ENCODE measurements around the gene SNCAIP. TPM values are rescaled to one million over a fixed set of nuclear protein-coding genes. Genes with fewer than 3 reads are reported as not detected.

Gene SNCAIP
- 11.3 TPM for total RNA-seq

DNA sequence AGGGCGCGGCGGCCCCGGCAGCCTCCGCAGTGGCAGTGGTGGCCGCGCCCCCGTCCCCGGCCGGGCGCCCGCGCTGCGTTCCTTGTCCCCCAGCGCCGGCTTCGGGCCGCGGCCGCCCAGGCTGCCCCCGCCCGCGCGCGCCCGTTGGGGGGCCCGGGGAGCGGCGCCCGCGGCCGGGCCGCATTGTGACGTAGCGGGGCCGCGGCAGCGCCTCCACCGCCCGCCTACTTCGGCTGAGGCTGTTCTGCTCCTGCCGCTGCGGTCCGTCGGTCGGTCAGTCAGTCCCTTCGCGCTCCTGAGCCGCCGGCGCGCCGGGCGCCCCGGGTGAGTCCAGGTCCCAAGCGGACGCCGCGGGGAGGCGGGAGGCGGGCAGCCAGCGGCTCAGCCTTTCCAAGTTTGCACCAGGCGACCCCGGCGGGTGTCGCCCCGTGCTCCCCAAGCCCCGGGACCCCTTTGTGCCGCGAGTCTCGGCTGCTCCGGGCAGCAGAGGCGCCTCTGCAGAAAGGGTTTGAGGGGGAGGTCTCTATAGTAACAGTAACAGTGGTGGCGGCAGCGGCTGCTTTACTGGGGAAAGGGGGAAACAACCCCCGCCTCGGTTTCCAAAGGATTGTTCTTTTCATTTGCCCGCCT is at the start of gene SNCAIP:
Gene SNCAIP, plus strand, starts transcription at position 277 of the 630 bp plus-strand sequence. CDS start 78,898 bp downstream, outside the sequence.
- Histone ChIP-seq H3K4me1 (peaks cover 17% of the 10 kb centered on the region), H3K9me3 (no peaks in the 10 kb centered on the region), H3K4me3 (peak within 1 kb of the TSS; percentile 69 to 81), H3K36me3 (no peaks in the 10 kb centered on the region), H3K27ac (peak within 1 kb of the TSS; percentile 86), H3K27me3 (no peaks in the 10 kb centered on the region)
- DNase-seq (ENCODE audit: extremely low spot score in 2 of 2), result no peak
- TF ChIP-seq, protein P1, sequence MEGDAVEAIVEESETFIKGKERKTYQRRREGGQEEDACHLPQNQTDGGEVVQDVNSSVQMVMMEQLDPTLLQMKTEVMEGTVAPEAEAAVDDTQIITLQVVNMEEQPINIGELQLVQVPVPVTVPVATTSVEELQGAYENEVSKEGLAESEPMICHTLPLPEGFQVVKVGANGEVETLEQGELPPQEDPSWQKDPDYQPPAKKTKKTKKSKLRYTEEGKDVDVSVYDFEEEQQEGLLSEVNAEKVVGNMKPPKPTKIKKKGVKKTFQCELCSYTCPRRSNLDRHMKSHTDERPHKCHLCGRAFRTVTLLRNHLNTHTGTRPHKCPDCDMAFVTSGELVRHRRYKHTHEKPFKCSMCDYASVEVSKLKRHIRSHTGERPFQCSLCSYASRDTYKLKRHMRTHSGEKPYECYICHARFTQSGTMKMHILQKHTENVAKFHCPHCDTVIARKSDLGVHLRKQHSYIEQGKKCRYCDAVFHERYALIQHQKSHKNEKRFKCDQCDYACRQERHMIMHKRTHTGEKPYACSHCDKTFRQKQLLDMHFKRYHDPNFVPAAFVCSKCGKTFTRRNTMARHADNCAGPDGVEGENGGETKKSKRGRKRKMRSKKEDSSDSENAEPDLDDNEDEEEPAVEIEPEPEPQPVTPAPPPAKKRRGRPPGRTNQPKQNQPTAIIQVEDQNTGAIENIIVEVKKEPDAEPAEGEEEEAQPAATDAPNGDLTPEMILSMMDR (IDR thresholded peaks at IDR 0.05), result no peak
- peak in 1 of 2 donors; percentile 19 for TF ChIP-seq POLR2AphosphoS5 (IDR thresholded peaks at IDR 0.05; ENCODE audit: insufficient read depth in 1 of 2, low read depth in 1 of 2)
- no peak for TF ChIP-seq POLR2A (IDR thresholded peaks at IDR 0.05)
- intact Hi-C loops (cut with DNase I), result no loop called here

DNA sequence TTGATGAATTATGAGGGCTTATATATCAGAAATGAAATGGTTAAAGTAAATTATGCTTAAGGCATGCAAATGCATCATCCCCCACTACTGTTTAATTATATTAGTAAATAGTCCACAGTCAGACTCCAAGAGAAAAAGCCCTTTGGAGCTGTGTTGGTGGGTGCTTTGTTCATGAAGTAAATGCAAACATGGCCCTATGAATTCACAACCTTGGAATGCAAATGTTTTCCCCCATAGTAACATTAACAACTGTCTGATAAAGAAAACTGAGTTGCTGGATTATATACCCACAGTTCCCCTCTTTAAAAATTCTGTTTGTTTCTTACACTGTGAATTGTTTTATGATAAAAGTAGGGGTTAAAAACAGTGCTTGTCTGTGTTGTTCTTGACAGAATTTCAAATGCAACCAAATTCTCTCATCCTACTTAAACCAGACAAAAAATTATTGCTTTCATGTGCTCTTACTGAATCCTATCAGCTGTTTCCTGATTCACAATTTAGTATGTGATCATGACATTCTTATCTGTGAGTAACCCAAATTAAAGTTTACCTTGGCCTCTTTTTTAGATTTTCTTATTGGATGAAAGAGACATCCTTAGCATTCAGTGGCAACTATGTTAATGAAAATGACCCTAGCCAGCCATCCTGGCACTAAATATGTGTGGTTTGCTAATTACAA is 48.5 kb upstream of the SNCAIP start:
- Histone ChIP-seq H3K27me3 (no peaks in the 10 kb centered on the region), H3K36me3 (no peaks in the 10 kb centered on the region), H3K27ac (no peak overlapping the region), H3K9me3 (no peaks in the 10 kb centered on the region), H3K4me1 (no peaks in the 10 kb centered on the region), H3K4me3 (no peak overlapping the region)
- TF ChIP-seq, protein P1 (IDR thresholded peaks at IDR 0.05), result no peak
- no peak for TF ChIP-seq POLR2A (IDR thresholded peaks at IDR 0.05)
- no peak for TF ChIP-seq POLR2AphosphoS5 (IDR thresholded peaks at IDR 0.05; ENCODE audit: insufficient read depth in 1 of 2, low read depth in 1 of 2)
- DNase-seq (ENCODE audit: extremely low spot score in 2 of 2), result no peak
- intact Hi-C loops (cut with DNase I), result no loop called here

DNA sequence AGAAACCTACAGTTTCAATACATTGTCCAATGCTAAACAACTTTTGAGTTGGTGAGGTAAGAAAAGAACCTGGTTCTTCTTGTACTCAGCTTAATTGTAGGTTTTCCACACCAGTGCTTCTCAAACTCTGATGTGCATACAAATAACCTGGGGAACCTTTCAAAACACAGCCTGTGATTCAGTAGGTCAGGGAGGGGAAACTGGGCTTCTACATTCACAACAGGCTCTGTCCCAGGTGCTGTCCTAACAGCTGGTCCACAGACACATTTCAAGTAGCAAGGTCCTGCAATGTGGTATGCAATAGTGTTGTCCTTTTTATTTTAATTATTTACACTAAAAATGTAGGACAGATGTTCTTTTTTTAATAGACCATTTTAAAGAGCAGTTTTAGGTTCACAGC is 47.4 kb upstream of the SNCAIP start:
- TF ChIP-seq POLR2AphosphoS5 (IDR thresholded peaks at IDR 0.05; ENCODE audit: insufficient read depth in 1 of 2, low read depth in 1 of 2) (no peak), POLR2A (IDR thresholded peaks at IDR 0.05) (no peak)
- TF ChIP-seq, protein P1 (IDR thresholded peaks at IDR 0.05), result no peak
- no peaks in the 10 kb centered on the region for H3K36me3 ChIP-seq
- H3K4me1 ChIP-seq, result no peaks in the 10 kb centered on the region
- no peaks in the 10 kb centered on the region for H3K9me3 ChIP-seq
- no peaks in the 10 kb centered on the region for H3K27me3 ChIP-seq
- intact Hi-C loops (cut with DNase I), result no loop called here
- no peak overlapping the region for H3K27ac ChIP-seq
- DNase-seq (ENCODE audit: extremely low spot score in 2 of 2), result no peak
- H3K4me3 ChIP-seq, result no peak overlapping the region

GRCh38 chr5:122267185-122267584 is 44.9 kb upstream of the SNCAIP start:
- no peaks in the 10 kb centered on the region for H3K9me3 ChIP-seq
- H3K4me1 ChIP-seq, result no peaks in the 10 kb centered on the region
- DNase-seq (ENCODE audit: extremely low spot score in 2 of 2), result no peak
- no peak overlapping the region for H3K27ac ChIP-seq
- intact Hi-C loops (cut with DNase I), result no loop called here
- no peaks in the 10 kb centered on the region for H3K27me3 ChIP-seq
- TF ChIP-seq, protein P1 (IDR thresholded peaks at IDR 0.05), result no peak
- no peak for TF ChIP-seq POLR2AphosphoS5 (IDR thresholded peaks at IDR 0.05; ENCODE audit: insufficient read depth in 1 of 2, low read depth in 1 of 2)
- no peak for TF ChIP-seq POLR2A (IDR thresholded peaks at IDR 0.05)
- no peaks in the 10 kb centered on the region for H3K36me3 ChIP-seq
- no peak overlapping the region for H3K4me3 ChIP-seq

DNA sequence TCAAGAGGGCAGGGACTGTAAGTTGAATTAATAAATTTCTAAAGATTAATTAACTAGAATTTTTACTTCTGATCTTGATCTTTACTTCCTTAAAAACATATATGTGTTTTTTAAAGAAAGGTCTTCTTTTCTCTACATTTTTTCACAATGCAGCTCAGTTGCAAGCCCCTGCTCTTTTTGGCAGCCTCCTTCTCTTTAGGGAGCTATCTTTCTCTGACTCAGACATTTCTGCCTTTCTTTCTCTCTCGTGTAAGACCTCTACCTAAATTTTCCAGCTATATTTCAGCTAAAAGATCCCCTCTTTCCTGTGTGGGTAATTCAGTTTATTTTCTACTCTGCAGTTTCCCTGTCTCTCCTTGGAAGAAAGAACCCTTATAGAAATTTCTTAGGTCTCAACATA is 38.3 kb upstream of the SNCAIP start:
- TF ChIP-seq POLR2A (IDR thresholded peaks at IDR 0.05) (no peak), POLR2AphosphoS5 (IDR thresholded peaks at IDR 0.05; ENCODE audit: insufficient read depth in 1 of 2, low read depth in 1 of 2) (no peak)
- TF ChIP-seq, protein P1 (IDR thresholded peaks at IDR 0.05), result no peak
- no peaks in the 10 kb centered on the region for H3K9me3 ChIP-seq
- H3K36me3 ChIP-seq, result no peaks in the 10 kb centered on the region
- no peak overlapping the region for H3K27ac ChIP-seq
- no peaks in the 10 kb centered on the region for H3K4me1 ChIP-seq
- intact Hi-C loops (cut with DNase I), result no loop called here
- H3K27me3 ChIP-seq, result no peaks in the 10 kb centered on the region
- no peak for DNase-seq (ENCODE audit: extremely low spot score in 2 of 2)
- no peak overlapping the region for H3K4me3 ChIP-seq
